ACC112 (cell line): ENCODE data around the gene LYST.
"Not testable (repeated sequence)": the region's sequence is repeated elsewhere in the genome, so short reads cannot be mapped to it uniquely, and the experiment has no call there.

Experiments
- H2AFZ ChIP-seq: fragments of 200-600 bp; sonication (generic); one replicate; pipeline ENCODE4 v1.6.0; 2017; ENCODE audit warnings: antibody characterized with exemption, low read length; ENCODE audit not compliant: unreplicated experiment
- H3K27ac ChIP-seq: fragments of 200-600 bp; sonication (generic); 2 replicates; pipeline ENCODE4 v1.5.1; 2014; ENCODE audit warnings: low read depth, mild to moderate bottlenecking, antibody characterized with exemption, low read length, moderate library complexity
- H3K27me3 ChIP-seq: fragments of 200-600 bp; sonication (generic); 2 replicates; pipeline ENCODE4 v1.6.1; 2014; ENCODE audit warnings: mild to moderate bottlenecking, antibody characterized with exemption, low read length, moderate library complexity, mixed read lengths; ENCODE audit not compliant: insufficient read depth
- H3K36me3 ChIP-seq: fragments of 200-600 bp; sonication (generic); 2 replicates; pipeline ENCODE4 v1.6.1; 2016; ENCODE audit warnings: mild to moderate bottlenecking, antibody characterized with exemption, low read length, moderate library complexity, mixed read lengths; ENCODE audit not compliant: insufficient read depth
- H3K4me1 ChIP-seq: fragments of 200-600 bp; sonication (generic); one replicate; pipeline ENCODE4 v1.6.1; 2016; ENCODE audit warnings: low read length, mixed read lengths; ENCODE audit not compliant: insufficient read depth, unreplicated experiment, control insufficient read depth
- H3K4me3 ChIP-seq: fragments of 200-600 bp; sonication (generic); 2 replicates; pipeline ENCODE4 v1.5.1; 2014; ENCODE audit warnings: mild to moderate bottlenecking, low read depth, low read length
- H3K79me2 ChIP-seq: fragments of 200-600 bp; sonication (generic); one replicate; pipeline ENCODE4 v1.6.0; 2016; ENCODE audit warnings: low read length; ENCODE audit not compliant: control insufficient read depth, unreplicated experiment, insufficient read depth

LYST gene

DNA sequence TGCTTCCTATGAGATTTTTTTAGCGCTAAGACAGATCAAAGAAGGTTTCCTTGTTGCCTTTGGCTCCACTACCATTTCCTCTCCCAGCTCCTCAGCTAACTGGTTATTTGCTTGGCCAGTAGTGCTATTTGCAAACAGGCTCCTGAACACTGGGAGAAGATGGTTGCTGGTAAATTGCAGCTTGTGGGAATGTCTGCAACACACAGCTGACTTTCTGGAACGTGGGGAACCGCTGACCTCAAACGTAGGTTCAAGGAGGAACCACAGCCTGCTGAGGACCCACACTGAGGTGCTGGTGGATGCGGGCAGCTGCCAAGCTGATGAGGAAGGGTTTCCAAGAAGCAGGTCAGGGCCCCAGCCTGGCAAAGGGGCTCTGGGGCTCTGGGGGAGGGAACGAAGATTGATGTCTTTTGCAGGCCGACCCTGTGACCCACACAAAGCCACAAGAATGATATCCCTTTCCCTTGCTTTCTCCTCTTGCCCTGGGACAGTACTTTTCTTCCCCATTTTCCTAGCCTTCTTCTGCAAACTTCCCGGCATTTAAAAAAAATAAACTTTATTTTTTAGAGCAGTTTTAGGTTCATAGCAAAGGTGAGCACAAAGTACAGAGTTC lies 241.9 kb downstream of the LYST start:
- Histone ChIP-seq H3K27ac (no peak overlapping the region), H3K79me2 (no peaks in the 10 kb centered on the region), H3K27me3 (no peaks in the 10 kb centered on the region), H3K36me3 (no peaks in the 10 kb centered on the region), H3K4me3 (no peak overlapping the region), H2AFZ (no peak overlapping the region), H3K4me1 (peaks cover 3% of the 10 kb centered on the region)

DNA sequence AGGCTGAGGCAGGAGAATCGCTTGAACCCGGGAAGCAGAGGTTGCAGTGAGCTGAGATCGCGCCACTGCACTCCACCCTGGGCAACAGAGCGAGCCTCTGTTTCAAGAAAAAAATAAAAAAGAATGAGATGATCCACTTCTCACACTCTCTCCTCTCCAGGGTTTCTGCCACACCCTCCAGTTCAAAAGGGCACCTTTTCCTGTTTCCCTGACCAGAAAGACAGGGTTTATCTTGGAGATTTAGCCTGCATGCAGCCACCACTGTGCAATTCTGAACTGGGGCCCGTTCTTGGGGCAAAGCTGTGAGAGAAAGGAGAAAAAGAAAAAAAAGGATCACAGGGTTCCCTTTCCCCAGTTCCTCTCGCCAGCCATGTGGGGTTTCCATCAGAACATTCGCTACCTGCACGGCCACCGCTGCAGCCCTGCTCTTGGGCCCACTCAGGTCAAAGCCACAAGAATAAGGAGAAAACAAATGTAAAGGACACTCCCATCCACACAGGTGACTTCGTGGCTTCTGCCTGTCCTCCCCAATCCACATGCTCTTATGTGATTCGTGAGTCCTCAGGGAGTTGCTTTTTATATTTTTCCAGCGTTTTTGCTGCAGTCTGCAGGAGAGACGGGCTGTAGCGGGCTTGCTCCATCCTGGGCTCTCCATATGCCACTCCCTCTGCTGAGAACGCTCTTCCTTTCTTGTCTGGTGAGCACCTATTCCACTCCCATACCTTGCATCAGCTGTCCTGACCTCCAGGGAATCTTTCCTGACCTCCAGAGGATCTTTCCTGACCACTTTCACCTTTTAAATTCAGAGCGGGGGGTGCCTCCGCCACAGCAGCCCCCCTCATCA lies 243.5 kb downstream of the LYST start:
- Histone ChIP-seq H3K4me1 (peaks cover 4% of the 10 kb centered on the region), H3K27ac (no peak overlapping the region), H3K79me2 (no peaks in the 10 kb centered on the region), H3K27me3 (no peaks in the 10 kb centered on the region), H2AFZ (no peak overlapping the region), H3K36me3 (no peaks in the 10 kb centered on the region), H3K4me3 (no peak overlapping the region)

- H3K4me1 ChIP-seq = not testable (repeated sequence)
- H2AFZ ChIP-seq = peak overlapping the region; percentile 45
Observed at GRCh38 chr1:235619149-235619548, 247.6 kb downstream of the LYST start.

GRCh38 chr1:235617808-235618207 lies 248.9 kb downstream of the LYST start:
- Histone ChIP-seq H3K4me3 (no peak overlapping the region), H2AFZ (no peak overlapping the region), H3K79me2 (no peaks in the 10 kb centered on the region), H3K27ac (no peak overlapping the region), H3K36me3 (no peaks in the 10 kb centered on the region), H3K27me3 (no peaks in the 10 kb centered on the region), H3K4me1 (peaks cover 3% of the 10 kb centered on the region)

More at GRCh38 chr1:235619149-235619548, 247.6 kb downstream of the LYST start:
- not testable (repeated sequence) for H3K36me3 ChIP-seq, H3K79me2 ChIP-seq, H3K27me3 ChIP-seq, H3K27ac ChIP-seq, H3K4me3 ChIP-seq

DNA sequence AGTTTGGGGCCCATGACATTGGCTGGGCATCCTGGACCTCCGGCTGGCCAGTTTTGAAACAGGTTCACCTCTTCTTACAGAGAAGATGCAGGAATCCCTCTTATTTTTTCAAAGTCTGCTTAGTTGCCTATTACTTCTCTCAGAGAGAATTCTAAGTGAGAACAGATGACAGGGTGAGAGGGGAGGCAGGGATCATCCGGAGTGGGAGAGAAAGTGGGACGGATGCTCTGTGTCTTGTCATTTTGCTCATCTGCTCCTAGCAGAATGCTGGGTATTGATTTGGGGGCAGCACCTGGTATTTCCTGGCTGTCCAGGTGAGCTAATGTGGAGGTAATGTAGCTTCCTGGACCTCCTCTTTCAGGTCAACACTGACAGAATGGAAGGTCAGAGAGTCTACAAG lies 249.6 kb downstream of the LYST start:
- H3K79me2 ChIP-seq = no peaks in the 10 kb centered on the region
- H3K27me3 ChIP-seq = no peaks in the 10 kb centered on the region
- H3K27ac ChIP-seq = no peak overlapping the region
- no peak overlapping the region for H2AFZ ChIP-seq
- peaks cover 3% of the 10 kb centered on the region for H3K4me1 ChIP-seq
- H3K4me3 ChIP-seq = no peak overlapping the region
- no peaks in the 10 kb centered on the region for H3K36me3 ChIP-seq

- Histone ChIP-seq H3K4me3 (no peak overlapping the region), H3K27me3 (no peaks in the 10 kb centered on the region), H3K36me3 (no peaks in the 10 kb centered on the region), H3K27ac (no peak overlapping the region), H3K79me2 (no peaks in the 10 kb centered on the region), H2AFZ (no peak overlapping the region), H3K4me1 (peaks cover 3% of the 10 kb centered on the region)
Observed at GRCh38 chr1:235614442-235614954, 252.2 kb downstream of the LYST start.

DNA sequence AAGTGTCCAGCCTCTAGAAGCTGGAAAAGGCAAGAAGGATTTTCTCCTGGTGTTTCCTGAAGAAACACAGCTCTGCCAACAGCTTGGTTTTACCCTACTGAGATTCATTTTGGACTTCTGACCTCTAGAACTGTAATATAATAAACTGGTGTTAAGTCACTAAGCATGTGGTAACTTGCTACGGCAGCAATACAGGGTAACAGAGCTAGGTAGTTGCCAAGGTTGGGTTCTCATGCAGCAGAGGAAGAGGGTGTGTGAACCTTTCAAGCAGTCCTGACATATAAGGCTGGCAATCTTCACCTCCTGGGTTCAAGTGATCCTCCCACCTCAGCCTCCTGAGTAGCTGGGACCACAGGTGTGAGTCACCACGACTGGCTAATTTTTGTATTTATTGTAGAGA lies 253.1 kb downstream of the LYST start:
- H3K36me3 ChIP-seq = no peaks in the 10 kb centered on the region
- H3K4me3 ChIP-seq = no peak overlapping the region
- no peaks in the 10 kb centered on the region for H3K79me2 ChIP-seq
- H3K27ac ChIP-seq = no peak overlapping the region
- H3K4me1 ChIP-seq = peaks cover 3% of the 10 kb centered on the region
- H3K27me3 ChIP-seq = no peaks in the 10 kb centered on the region
- no peak overlapping the region for H2AFZ ChIP-seq

GRCh38 chr1:235612761-235613160 lies 253.9 kb downstream of the LYST start:
- Histone ChIP-seq H3K4me3 (no peak overlapping the region), H3K27me3 (no peaks in the 10 kb centered on the region), H3K79me2 (no peaks in the 10 kb centered on the region), H2AFZ (no peak overlapping the region), H3K4me1 (no peaks in the 10 kb centered on the region), H3K27ac (no peak overlapping the region), H3K36me3 (no peaks in the 10 kb centered on the region)
